Endothelial cell of umbilical vein (primary cell): Measurements from ENCODE around the gene RORB. TPM values are rescaled to one million over a fixed set of nuclear protein-coding genes. Genes with fewer than 3 reads are reported as not detected.

Source experiments
- BruUV-seq: library from RNA; stranded (reverse); fragments of 400-500 nt; replicated peaks from 2 replicates; lab custom pipeline; 2021; lab: Mats Ljungman, UMichigan
- CTCF ChIA-PET: fragments of 300-600, 350-600 bp; sonication (Branson Sonifier 250); formaldehyde crosslinking; loops from one replicate; lab custom pipeline; 2021; ENCODE audit warnings: antibody characterized with exemption, inconsistent platforms; lab: Charles Lee
- POLR2A ChIA-PET: fragments of 300-600, 350-600 bp; sonication (Branson Sonifier 250); formaldehyde crosslinking; loops from one replicate; lab custom pipeline; 2021; ENCODE audit warnings: antibody characterized with exemption, inconsistent platforms; lab: Charles Lee
- DNase-seq: peaks from one replicate; pipeline ENCODE4 v3.0.0-alpha.2; 2011; ENCODE audit warnings: low read depth, low spot score
- FAIRE-seq: peaks from 2 replicates; lab custom pipeline; 2011; peaks lifted over from hg19 to GRCh38; lab: Jason Lieb, UNC
- H2AFZ ChIP-seq: 2 replicates; pipeline ENCODE4 v1.6.0; 2012; ENCODE audit warnings: low read depth, low read length, control low read depth, inconsistent platforms
- H3K27ac ChIP-seq: 2 replicates; pipeline ENCODE4 v1.5.1; 2011; ENCODE audit warnings: low read depth, mild to moderate bottlenecking, control low read depth, low read length, moderate library complexity; ENCODE audit not compliant: insufficient read depth
- H3K27me3 ChIP-seq, 2 experiments: 2 replicates each; pipeline versions ENCODE4 v1.6.0 to v1.6.1; 2011; ENCODE audit warnings: low read length in 2 of 2, mixed read lengths in 1 of 2; ENCODE audit not compliant: control insufficient read depth in 2 of 2, insufficient read depth in 2 of 2
- H3K36me3 ChIP-seq, 2 experiments: 2 replicates in 1 of 2; 3 replicates in 1 of 2; pipeline ENCODE4 v1.5.1; 2011; ENCODE audit warnings: low read length in 2 of 2, mild to moderate bottlenecking in 1 of 2, moderate library complexity in 1 of 2; ENCODE audit not compliant: control insufficient read depth in 2 of 2, insufficient read depth in 2 of 2; ENCODE audit errors: extremely low read depth in 1 of 2
- H3K4me1 ChIP-seq: 3 replicates; pipeline ENCODE4 v1.5.1; 2011; ENCODE audit warnings: mild to moderate bottlenecking, low read length; ENCODE audit not compliant: control insufficient read depth, insufficient read depth; ENCODE audit errors: extremely low read depth
- H3K4me2 ChIP-seq: 2 replicates; pipeline ENCODE4 v1.6.1; 2011; ENCODE audit warnings: low read length, control low read depth, mixed read lengths; ENCODE audit not compliant: insufficient read depth
- H3K4me3 ChIP-seq, 3 experiments: fragments of 200-600 bp in 1 of 3; sonication (generic), shearing (Covaris generic) in 1 of 3; replicated peaks in 1 of 3; 2 replicates each; pipeline ENCODE4 v1.5.1; 2011 to 2016; ENCODE audit warnings: control low read depth in 3 of 3, low read length in 3 of 3, mild to moderate bottlenecking in 2 of 3, inconsistent platforms in 1 of 3, low read depth in 1 of 3, moderate library complexity in 1 of 3; ENCODE audit not compliant: insufficient read depth in 1 of 3
- H3K79me2 ChIP-seq: 2 replicates; pipeline ENCODE4 v1.6.0; 2012; ENCODE audit warnings: low read length, inconsistent platforms; ENCODE audit not compliant: control insufficient read depth, insufficient read depth
- H3K9ac ChIP-seq: replicated peaks from 2 replicates; pipeline ENCODE3; 2011; ENCODE audit warnings: low read length, control low read depth; ENCODE audit not compliant: insufficient read depth; ENCODE audit errors: extremely low read depth
- H3K9me1 ChIP-seq: replicated peaks from 3 replicates; pipeline ENCODE4 v1.6.0; 2011; ENCODE audit warnings: mild to moderate bottlenecking, low read length; ENCODE audit not compliant: control insufficient read depth, insufficient read depth; ENCODE audit errors: extremely low read depth
- H3K9me3 ChIP-seq: replicated peaks from 2 replicates; pipeline ENCODE4 v1.5.1; 2012; ENCODE audit warnings: low read length, inconsistent platforms; ENCODE audit not compliant: control insufficient read depth, insufficient read depth
- H4K20me1 ChIP-seq: replicated peaks from 2 replicates; pipeline ENCODE3; 2011; ENCODE audit warnings: mild to moderate bottlenecking, low read length; ENCODE audit not compliant: control insufficient read depth, insufficient read depth; ENCODE audit errors: extremely low read depth
- EZH2 ChIP-seq: IDR thresholded peaks from 2 replicates; pipeline ENCODE4 v1.6.1; 2012; ENCODE audit warnings: borderline replicate concordance, low read depth, mild to moderate bottlenecking, moderate library complexity, low read length, inconsistent platforms; ENCODE audit not compliant: severe bottlenecking
- FOS ChIP-seq: IDR thresholded peaks from 2 replicates; pipeline ENCODE4 v1.6.1; 2011; ENCODE audit warnings: mild to moderate bottlenecking, low read length, moderate library complexity, borderline replicate concordance; ENCODE audit not compliant: insufficient read depth
- GATA2 ChIP-seq: IDR thresholded peaks from 2 replicates; pipeline ENCODE4 v1.7.0; 2011; ENCODE audit warnings: low read depth, mild to moderate bottlenecking, moderate library complexity, mixed read lengths, low read length; ENCODE audit not compliant: insufficient read length, insufficient read depth
- JUN ChIP-seq: IDR thresholded peaks from 2 replicates; pipeline ENCODE4 v1.6.1; 2011; ENCODE audit warnings: borderline replicate concordance, low read depth; ENCODE audit not compliant: insufficient read length, insufficient read depth
- MYC ChIP-seq: IDR thresholded peaks from one replicate; pipeline ENCODE4 v1.6.1; 2011; ENCODE audit warnings: mild to moderate bottlenecking, low read depth, low read length
- POLR2A ChIP-seq: IDR thresholded peaks from 2 replicates; pipeline ENCODE4 v1.6.1; 2012; ENCODE audit warnings: low read depth, mild to moderate bottlenecking, control low read depth, low read length
- POLR2AphosphoS5 ChIP-seq: IDR thresholded peaks from 2 replicates; pipeline ENCODE4 v1.6.1; 2012; ENCODE audit warnings: low read depth, mild to moderate bottlenecking, control low read depth, low read length, moderate library complexity; ENCODE audit not compliant: insufficient read depth
- dilution Hi-C: fragments of 300-500 bp; cut with MboI; formaldehyde crosslinking; loops from one replicate; pipeline ENCODE4 v1.15.0; 2019; ENCODE audit warnings: low sequenced_read_pairs; ENCODE audit not compliant: extremely low pct_ligation_motif_present
- intact Hi-C: fragments of 100-400 bp; cut with micrococcal nuclease; formaldehyde crosslinking; loops from one replicate; pipeline ENCODE4 v1.10.0; 2022
- polyA plus RNA-seq, 4 experiments: library from polyadenylated mRNA; depleted of rRNA in 3 of 4; stranded (reverse) in 3 of 4; unstranded in 1 of 4; fragments of >200 nt; gene quantifications; 2 replicates each; pipeline versions ENCODE4 v1.2.1 to v1.2.3, GENCODE V29; 2011 to 2012; ENCODE audit warnings: missing spikeins in 1 of 4
- total RNA-seq: library from RNA; stranded (reverse); gene quantifications from 2 replicates; pipeline ENCODE4 v1.2.3, GENCODE V29; 2021
- TF ChIP-seq, protein P1 (sequence below), 2 donors: IDR thresholded peaks; 1 replicate in 1 of 2; 2 replicates in 1 of 2; pipeline ENCODE4 v1.5.1; 2011; ENCODE audit warnings: low read length in 2 of 2, mild to moderate bottlenecking in 2 of 2, moderate library complexity in 2 of 2, control low read depth in 1 of 2, inconsistent platforms in 1 of 2, low read depth in 1 of 2; ENCODE audit not compliant: insufficient read depth in 1 of 2; ENCODE audit errors: extremely low read depth in 1 of 2
- TF ChIP-seq, protein P2 (sequence below): IDR thresholded peaks from 2 replicates; pipeline ENCODE4 v1.6.1; 2011; ENCODE audit not compliant: insufficient read depth, insufficient read length

Gene RORB
- total and polyA plus RNA-seq, 2 donors (not counting 3 experiments of a cell fraction or from before 2014, with no cell fraction given) = not detected

DNA sequence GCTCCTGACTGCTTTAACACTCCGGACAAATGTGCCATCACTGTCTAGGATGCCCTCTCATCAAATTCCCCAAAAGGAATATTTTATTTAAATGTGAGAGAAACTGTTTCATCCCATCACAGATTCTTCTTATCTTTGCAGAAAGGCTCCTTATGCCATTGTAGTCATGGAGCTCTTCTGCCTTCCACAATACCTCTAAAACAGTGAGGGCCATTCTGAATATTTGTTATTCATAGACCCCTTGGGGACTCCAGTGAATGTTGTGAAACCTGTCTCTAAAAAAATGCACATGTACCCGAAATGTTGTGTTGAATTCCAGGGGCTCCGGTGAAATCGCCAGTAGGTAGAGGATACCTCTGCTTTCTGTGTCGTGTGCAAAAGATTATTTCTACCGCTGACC, 176.9 kb downstream of the RORB start:
- dilution Hi-C loops (no loop called here), intact Hi-C loops (no loop called here)
- POLR2A ChIA-PET = no interaction called here
- no peak for DNase-seq
- Histone ChIP-seq H3K4me1 (no peaks in the 10 kb centered on the region), H3K36me3 (no peaks in the 10 kb centered on the region), H3K9ac (no peak overlapping the region), H3K4me3 (no peak overlapping the region), H3K79me2 (no peaks in the 10 kb centered on the region), H3K9me1 (no peaks in the 10 kb centered on the region), H4K20me1 (no peaks in the 10 kb centered on the region), H2AFZ (no peak overlapping the region), H3K9me3 (no peaks in the 10 kb centered on the region), H3K27ac (no peak overlapping the region), H3K27me3 (no peaks in the 10 kb centered on the region), H3K4me2 (no peak overlapping the region)
- BruUV-seq = no TSS peak
- TF ChIP-seq FOS (no peak), GATA2 (no peak), MYC (no peak), JUN (no peak), EZH2 (no peak), POLR2AphosphoS5 (no peak), POLR2A (no peak)
- TF ChIP-seq, protein P1, sequence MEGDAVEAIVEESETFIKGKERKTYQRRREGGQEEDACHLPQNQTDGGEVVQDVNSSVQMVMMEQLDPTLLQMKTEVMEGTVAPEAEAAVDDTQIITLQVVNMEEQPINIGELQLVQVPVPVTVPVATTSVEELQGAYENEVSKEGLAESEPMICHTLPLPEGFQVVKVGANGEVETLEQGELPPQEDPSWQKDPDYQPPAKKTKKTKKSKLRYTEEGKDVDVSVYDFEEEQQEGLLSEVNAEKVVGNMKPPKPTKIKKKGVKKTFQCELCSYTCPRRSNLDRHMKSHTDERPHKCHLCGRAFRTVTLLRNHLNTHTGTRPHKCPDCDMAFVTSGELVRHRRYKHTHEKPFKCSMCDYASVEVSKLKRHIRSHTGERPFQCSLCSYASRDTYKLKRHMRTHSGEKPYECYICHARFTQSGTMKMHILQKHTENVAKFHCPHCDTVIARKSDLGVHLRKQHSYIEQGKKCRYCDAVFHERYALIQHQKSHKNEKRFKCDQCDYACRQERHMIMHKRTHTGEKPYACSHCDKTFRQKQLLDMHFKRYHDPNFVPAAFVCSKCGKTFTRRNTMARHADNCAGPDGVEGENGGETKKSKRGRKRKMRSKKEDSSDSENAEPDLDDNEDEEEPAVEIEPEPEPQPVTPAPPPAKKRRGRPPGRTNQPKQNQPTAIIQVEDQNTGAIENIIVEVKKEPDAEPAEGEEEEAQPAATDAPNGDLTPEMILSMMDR (IDR thresholded peaks at IDR 0.05; ENCODE audit: extremely low read depth in 1 of 2, insufficient read depth in 1 of 2, low read depth in 1 of 2, low read length in 2 of 2) = no peak
- TF ChIP-seq, protein P2, sequence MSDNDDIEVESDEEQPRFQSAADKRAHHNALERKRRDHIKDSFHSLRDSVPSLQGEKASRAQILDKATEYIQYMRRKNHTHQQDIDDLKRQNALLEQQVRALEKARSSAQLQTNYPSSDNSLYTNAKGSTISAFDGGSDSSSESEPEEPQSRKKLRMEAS = no peak
- CTCF ChIA-PET = no interaction called here
- no peak for FAIRE-seq
